OCI-LY3 (cell line): ENCODE measurements around the gene PRR30.

ENCODE experiments used
- EZH2phosphoT487 ChIP-seq: fragments of 200-600 bp; shearing (Covaris generic); IDR thresholded peaks from 2 replicates; pipeline ENCODE4 v1.6.1; 2018; ENCODE audit warnings: antibody characterized with exemption, mixed run types, low read depth
- TF ChIP-seq, protein P1 (sequence below): fragments of 200-600, 300-600 bp; sonication (generic); IDR thresholded peaks from 2 replicates; pipeline ENCODE4 v1.5.1; 2014; ENCODE audit warnings: antibody characterized with exemption, low read length, low read depth

DNA sequence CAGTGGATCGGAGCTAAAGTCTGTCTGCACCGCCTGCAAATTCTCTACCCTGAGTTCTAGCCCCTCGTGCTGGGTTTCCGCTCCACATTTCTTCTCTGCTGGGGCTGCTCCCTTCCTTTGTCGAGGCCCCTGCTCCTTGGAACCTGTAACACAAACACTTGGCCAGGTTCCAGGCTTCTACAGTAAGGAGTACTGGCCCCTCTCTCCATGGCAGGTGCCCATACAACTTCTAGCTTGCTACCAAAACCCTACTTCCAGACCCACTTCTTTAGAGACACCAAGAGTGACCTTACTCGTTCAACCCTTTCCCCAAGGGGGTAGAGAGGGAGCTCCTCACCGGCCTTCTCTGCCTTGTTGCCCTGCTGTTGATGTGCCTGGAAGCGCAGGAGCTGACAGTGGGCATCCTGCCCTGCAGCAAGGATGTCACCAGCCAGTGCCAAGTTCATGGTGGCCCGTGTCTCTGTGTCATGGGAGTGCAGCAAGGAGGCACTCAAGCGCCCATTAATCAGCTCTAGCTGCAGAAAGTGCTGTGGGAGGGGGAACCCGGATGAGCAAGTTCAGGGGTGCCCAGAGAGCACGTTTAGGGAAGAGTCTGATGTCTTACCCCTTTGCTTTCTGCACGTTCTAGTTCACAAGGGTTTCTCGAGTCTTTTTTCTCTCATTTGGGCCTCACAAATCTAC is 5.9 kb downstream of the PRR30 start:
- TF ChIP-seq, protein P1, sequence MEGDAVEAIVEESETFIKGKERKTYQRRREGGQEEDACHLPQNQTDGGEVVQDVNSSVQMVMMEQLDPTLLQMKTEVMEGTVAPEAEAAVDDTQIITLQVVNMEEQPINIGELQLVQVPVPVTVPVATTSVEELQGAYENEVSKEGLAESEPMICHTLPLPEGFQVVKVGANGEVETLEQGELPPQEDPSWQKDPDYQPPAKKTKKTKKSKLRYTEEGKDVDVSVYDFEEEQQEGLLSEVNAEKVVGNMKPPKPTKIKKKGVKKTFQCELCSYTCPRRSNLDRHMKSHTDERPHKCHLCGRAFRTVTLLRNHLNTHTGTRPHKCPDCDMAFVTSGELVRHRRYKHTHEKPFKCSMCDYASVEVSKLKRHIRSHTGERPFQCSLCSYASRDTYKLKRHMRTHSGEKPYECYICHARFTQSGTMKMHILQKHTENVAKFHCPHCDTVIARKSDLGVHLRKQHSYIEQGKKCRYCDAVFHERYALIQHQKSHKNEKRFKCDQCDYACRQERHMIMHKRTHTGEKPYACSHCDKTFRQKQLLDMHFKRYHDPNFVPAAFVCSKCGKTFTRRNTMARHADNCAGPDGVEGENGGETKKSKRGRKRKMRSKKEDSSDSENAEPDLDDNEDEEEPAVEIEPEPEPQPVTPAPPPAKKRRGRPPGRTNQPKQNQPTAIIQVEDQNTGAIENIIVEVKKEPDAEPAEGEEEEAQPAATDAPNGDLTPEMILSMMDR, result no peak
- TF ChIP-seq EZH2phosphoT487, result no peak
